A204.1 (cell line): Measurements from ENCODE around the gene FJX1.
"Not testable (repeated sequence)": the region's sequence is repeated elsewhere in the genome, so short reads cannot be mapped to it uniquely, and the experiment has no call there.

Source experiments
- FAIRE-seq: peaks from 2 replicates; lab custom pipeline; 2012; peaks lifted over from hg19 to GRCh38; lab: Jason Lieb, UNC

Gene FJX1

DNA sequence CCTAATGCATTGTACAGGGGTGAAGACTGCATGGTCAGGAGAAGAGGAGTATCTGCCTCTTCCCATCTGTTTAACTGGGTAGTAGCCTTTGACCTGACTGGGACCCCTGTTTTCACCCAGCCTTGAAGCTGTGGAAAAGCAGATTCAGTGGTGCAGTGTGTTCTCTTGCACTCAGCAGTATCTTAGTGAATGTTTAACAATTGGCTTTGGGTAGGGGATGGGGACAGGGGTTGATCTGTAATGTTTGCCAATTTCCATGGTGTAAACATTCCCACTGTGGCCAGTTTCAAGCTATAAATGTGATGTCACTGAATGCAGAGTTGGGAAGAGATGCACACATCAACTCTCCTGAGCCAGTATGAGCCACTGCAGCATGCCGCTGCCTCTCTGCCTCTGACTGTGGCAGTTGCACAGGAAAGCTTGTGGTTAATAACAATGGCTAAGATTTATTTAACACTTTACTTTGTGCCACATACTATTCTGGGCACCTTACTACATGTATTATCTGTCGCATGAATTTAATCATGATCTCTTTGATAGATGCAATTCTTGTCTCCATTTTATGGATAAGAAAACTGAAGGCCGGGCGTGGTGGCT lies 15.7 kb downstream of the FJX1 start:
- no peak for FAIRE-seq

DNA sequence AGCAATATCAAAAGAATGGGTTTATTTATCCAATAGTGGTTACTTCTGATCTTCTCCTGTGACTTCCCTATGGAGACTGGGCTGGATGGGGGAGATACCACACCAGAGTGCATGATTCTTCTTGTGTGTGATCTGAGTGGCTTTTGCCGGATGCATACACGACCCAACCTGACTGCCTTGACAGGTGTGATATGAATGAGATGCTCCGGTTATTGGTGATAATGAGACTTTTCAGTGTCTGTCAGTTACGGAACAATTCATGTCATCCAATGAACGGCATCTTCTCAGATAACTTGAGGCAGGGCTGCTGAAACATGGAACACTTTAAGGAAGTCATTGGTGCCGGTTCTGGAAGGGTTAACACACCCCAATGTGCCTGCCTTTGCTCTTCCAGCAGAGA lies 17.7 kb downstream of the FJX1 start:
- no peak for FAIRE-seq

DNA sequence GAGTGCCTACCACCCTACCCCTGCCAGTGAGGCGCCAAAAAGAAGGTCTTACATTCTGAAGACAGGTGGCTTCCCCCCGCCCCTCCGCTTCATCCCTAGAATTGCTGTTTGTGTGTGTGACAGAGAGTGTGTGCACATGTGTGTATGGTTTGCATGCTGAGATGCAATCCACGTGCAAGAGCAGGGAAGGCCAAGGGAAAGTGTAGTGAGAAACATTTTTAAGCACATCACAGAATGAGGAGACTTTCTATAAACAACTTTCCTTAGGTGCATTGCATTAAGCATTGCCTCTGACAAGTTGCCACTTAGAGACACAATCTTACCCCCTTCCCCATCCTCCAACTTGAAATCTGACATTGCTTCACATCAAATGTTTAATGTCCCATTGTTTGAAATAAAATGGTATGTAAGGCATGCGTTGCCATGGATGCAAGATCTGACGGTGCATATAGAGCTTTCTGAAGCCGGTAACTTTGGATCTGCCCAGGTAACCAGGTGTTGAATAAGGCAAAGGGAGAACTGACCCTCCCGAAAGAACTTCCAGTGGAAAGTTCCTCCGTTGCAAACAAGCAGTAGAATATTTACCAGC lies 21.4 kb downstream of the FJX1 start:
- FAIRE-seq = no peak

DNA sequence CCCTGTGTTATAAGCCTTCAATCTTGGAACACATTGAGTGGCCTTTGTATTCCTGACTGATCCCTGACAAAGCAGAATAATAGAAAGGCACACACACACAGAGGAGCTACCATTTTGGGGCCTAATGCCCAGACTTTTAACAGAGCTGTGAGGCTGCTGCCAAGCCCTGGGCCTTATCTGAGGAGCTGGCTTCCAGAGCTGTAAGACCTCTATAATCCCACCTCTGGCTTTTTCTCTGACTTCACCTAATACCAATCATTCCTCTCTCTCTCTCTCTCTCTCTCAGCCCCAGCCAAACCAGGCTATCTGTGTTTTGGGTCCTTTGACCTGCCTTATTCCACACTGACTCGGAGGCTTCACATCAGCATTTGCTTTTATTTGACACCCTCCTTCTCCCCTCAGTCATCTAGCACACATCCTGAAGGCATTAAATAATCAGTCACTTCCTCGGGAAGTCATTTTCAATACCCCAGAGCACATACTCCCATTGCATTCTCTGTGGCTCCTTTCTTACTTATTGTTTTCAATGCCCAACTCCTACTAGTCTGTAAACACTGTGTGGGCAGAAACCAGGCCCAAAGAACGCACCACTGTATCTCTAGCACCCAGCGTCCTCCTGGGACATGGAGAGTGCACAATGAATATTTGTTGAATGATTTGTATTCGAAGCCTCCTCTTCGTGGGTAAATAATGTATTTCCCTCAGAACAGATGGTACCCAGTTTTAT lies 23.1 kb downstream of the FJX1 start:
- FAIRE-seq = no peak

DNA sequence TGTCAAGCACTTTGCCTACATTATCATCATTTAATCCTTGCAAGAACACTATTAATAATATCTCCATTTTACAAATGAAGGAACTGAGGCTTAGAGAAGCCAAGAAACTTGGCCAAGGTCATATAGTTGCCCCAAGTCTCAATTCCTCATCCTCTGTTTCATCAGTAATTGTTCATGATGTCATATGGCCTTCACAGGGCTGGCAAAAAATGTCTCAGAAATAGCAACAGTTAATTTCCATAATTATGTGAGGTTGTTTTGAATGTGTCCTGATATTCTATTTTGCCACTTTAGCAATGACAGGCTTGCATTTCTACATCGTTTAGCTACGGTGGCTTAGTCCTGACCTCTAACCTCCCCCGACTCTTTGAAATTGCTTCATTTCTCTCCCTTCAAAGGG lies 23.7 kb downstream of the FJX1 start:
- FAIRE-seq = no peak

DNA sequence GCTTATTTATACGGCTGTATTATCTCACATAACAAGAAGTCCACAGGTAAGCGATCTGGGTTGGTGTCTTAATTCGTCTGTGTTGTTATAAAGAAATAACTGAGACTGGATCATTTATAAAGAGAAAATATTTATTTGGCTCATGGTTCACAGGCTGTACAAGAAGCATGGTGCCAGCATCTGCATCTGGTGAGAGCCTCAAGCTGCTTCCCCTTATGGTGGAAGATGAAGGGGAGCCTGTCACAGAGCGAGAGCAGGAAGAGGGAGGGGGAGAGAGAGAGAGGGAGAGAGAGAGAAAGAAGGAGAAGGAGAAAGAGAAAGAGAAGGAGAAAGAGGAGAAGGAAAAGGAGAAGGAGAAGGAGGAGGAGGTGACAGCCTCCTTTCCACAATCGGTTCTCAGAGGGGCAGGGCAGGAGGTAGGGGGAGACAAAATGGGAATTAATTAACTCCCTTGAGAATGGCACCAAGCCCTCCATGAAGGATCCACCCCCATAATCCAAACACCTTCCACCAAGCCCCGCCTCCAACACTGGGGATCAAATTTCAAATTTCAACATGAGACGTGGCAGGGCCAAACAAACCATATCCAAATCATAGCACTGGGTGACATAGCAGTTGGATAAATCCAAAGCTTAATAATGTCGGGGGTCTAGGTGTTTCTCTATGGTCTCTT lies 29.3 kb downstream of the FJX1 start:
- no peak for FAIRE-seq

DNA sequence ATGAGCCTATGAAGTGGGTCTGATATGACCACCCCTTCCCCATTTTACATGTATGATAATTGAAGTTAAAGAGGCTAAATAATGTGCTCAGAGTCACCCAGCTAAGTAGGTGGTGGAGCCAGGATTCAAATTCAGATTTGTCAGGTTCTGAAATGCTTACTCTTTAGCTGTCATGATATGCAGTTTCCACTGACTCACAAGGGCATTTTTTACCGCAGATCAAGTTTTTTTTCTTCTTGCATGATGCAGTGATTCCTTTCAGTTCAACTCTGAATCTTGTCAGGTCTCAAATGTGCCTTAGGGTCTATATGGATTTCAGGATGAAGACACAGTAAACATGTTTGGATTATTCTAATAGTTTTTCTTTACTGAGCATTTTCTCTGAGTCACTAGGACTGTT lies 31.7 kb downstream of the FJX1 start:
- no peak for FAIRE-seq

DNA sequence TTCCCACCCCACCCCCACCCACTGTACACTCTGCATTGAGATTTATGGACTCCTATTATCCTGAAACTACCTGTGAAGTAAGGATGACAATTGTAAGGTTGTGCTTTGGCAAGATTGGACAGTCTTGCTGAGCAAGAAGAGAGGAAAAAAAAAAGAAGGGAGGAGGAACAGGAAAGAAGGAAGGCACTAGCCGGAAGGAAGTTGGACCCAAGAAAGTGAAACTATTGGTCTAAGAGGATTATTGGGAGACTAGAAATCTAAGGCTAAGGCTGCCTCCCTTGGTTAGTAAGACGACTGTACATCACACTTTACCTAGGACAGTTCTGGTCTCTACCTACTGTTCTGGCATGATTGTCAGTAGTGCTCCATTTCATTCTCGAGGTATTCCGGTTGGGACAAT lies 32.2 kb downstream of the FJX1 start:
- no peak for FAIRE-seq

DNA sequence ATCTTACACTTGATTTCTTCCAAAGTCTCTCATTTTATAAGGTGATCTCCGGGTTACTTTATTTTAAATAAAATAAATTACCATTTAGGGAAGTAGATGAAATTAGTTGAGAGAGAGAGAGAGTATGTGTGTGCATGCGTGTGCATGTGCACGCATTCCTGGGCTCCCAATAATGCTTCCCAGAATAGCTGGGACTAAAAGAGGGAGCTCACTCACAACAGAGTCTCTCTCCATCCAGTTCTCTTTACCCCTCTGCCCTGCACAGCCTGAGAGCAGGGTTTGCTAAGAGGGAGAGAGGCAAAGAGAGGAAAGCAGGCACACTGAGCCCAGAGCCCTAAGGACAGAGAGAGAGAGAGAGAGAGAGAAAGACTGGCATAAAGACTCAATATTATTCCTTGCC lies 33.0 kb downstream of the FJX1 start:
- FAIRE-seq = no peak

DNA sequence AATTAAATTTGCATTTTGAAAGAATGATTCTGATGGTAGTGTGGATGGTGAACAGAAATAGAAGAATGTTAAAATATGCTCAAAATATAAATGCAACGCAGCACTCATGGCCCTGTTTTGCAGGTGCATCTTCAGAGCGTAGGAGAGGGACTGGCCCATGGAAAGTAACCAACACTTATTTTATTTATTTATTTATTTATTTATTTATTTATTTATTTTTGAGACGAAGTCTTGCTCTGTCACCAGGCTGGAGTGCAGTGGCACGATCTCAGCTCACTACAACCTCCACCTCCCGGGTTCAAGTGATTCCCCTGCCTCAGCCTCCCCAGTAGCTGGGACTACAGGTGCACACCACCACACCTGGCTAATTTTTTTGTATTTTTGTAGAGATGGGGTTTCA lies 34.5 kb downstream of the FJX1 start:
- FAIRE-seq = not testable (repeated sequence)

DNA sequence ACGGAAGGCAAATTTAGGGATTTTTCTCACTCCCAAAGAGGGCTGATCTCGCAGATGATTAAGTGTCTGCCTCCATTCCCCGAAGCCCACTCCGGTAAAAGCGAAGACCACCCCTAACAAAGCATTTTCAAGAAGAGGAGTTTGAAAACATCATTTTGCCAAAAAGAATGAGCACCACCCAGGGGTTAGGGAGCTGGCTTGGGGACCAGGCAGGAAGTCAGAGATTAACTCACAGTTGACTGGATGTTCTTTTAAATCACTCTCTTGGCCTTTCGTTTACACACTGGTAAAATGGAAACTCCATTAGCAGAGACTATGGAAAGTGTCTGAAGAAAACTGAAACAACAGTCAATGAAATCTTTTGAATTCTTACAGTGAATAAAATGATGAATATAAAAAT lies 36.5 kb downstream of the FJX1 start:
- peak; percentile 29 for FAIRE-seq

DNA sequence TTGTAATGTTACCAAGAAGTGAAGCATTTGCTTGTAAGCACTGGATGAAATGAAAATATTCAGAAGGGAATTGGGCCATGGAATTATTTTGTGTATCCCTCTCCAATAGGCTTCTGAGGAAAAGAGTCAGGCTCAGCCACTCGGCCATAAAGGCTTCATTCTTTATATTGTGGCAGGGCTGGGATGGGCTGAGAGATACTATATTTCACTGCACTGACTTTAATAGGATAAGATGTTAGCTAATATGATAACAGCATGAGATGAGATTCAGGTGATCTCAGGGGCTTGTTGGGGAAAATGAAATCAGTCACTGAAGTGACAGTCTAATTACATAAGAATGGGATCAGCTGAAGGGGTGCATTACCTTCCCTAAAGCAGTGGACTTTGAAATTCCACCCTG lies 37.0 kb downstream of the FJX1 start:
- no peak for FAIRE-seq

DNA sequence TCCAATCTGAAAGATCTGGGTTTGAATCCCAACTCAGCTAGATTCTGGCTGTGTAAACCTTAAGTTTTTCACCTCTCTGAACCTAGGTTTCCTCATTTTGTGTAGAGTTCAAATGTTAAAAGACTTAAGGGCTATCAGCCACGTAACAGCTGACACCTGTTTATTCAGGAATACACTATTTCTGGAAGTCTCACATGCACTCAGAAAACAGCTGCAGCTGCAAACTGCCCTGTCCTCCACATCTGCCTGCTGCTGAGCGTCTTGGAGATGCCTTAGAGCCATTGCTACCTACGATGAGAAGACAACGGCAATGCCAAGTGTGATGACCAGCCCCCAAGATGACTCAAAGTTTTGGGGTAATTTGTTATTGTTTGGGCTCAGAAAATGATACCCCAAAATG lies 37.6 kb downstream of the FJX1 start:
- FAIRE-seq = no peak

DNA sequence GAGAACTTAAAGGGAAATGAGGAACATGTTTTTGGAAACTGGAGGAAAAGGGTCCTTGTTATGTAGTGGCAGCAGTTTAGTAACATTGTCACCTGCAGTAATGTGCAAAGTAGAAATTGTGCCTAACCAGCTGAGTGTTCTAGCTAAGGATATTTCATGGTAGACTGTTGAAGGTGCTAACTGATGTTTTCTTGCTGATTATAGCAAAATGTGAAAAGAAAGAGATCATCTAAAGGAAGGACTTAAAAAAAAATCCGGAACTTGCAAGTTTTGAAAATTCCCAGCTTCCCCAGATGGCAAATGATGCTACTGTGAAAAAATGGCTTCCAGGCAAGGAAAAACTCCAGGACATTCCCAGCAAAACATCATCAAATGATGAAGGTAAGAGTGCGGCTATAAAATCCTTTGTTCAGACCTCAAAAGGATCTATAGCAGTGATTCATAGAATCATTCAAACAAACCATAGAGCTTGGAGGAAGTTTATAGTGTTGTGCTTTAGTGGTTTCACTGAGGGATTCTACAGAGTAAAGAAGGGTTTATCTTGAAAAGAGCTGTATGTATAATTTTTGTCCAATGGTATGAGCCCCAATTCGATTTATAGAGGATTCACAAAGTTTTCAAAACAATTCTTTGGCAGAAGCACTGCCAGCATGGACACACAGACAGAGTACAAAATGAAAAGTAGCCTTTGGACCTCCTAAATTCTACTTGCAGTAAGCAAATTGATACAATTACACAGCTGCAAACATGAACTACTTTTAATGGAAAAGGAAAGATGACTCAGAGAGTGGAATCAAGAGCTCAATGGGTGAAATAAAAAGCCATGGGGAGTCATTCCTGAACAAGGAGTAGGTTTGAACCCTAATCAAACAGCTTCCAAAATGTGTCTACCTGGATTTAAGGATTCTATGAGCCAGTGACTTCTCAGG lies 40.0 kb downstream of the FJX1 start:
- FAIRE-seq = no peak

DNA sequence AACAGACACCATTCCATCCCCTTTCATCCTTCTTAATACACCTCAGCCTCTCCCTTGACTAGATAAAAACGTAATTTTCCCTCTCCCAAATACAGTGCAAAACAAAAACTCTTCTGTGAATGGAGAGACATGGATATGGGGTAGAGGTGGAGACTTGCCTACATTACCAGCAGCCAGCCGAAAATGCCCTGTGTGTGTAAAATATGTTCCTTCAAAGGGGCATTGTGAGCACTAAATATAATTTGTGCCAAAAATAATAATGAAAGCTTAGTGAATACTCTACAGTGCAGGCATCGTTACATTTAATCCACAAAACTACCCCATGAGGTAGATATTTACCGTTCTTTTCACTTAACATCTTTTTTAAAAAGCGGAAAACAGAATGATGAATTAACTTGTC lies 43.3 kb downstream of the FJX1 start:
- peak; percentile 79 for FAIRE-seq

DNA sequence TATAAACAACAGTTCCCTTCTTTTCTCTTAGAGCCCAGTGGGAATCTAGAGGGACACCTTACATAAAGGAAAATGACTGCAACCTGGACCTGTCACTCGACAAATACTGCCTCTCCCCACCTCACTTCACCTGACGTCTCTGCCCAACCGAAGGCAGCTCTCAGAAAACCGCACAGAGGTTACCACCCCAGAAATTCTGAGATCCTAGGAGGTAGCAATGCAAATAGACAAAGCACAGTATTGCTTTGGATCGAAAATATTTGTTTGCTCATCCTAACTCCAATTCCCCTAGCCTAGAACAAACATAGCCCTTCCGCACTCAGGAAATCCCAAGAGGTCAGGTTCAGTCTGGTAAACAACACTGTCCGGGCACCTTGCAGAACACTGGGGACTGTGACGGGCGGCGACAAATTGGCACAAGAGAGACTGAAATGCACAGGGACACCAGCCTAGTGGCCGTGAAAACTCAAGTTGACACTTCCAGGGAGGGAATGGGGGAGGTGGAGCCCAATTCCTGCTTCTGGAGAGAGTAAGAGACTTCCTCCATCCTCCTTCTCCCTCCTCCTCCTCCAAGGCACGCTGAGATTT lies 43.9 kb downstream of the FJX1 start:
- FAIRE-seq = no peak

DNA sequence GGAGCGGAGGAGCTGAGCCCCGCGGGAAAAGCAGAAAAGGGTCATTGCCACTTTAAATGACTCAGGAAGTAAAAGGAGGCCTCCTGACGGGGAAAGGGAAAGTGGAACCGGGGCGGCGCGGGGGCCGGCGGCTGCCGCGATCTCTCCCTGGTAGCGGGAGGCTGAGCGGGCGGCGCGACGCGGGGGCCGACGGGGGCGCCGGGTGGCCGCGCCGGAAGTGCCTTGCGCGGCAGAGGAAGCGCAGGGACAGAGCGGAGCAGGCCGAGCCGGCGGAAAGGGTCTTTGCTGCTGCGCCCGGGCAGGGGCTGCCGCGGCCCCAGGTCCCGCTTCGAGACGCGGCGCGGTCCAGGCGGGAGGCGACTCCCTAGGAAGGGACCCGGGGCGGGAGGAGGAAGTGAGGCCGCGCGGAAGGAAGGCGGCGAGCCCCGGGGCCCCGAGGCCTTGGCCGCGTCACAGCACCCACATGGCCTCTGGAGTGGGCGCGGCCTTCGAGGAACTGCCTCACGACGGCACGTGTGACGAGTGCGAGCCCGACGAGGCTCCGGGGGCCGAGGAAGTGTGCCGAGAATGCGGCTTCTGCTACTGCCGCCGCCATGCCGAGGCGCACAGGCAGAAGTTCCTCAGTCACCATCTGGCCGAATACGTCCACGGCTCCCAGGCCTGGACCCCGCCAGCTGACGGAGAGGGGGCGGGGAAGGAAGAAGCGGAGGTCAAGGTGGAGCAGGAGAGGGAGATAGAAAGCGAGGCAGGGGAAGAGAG lies 44.6 kb downstream of the FJX1 start, which contains the start of gene TRIM44:
Gene TRIM44 (plus strand): TSS at position 127 of the 759 bp plus-strand sequence. CDS start 337 bp downstream, at position 464.
- no peak for FAIRE-seq

DNA sequence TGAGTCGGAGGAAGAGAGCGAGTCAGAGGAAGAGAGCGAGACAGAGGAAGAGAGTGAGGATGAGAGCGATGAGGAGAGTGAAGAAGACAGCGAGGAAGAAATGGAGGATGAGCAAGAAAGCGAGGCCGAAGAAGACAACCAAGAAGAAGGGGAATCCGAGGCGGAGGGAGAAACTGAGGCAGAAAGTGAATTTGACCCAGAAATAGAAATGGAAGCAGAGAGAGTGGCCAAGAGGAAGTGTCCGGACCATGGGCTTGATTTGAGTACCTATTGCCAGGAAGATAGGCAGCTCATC lies 45.1 kb downstream of the FJX1 start:
- FAIRE-seq = no peak

DNA sequence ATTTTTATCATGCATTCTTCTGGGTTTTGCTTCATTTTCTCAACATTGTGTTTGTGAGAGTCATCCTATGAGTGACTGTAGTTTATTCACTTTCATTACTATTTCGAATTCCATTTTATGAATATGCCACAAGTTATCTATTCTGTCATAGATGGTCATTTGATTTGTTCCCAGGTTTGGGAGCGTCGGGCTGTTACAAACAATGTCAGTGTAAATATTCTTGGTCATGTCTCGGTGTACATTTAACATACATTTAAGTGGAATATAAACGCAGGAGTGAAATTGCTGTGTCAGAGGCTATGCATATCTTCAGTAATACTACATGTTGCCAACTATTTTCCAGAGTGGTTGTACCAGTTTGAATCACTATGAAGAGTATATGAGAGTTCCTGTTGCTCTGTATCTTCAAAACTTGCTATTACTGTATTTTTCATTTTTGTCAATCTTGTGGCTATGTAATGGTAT lies 46.7 kb downstream of the FJX1 start:
- no peak for FAIRE-seq

DNA sequence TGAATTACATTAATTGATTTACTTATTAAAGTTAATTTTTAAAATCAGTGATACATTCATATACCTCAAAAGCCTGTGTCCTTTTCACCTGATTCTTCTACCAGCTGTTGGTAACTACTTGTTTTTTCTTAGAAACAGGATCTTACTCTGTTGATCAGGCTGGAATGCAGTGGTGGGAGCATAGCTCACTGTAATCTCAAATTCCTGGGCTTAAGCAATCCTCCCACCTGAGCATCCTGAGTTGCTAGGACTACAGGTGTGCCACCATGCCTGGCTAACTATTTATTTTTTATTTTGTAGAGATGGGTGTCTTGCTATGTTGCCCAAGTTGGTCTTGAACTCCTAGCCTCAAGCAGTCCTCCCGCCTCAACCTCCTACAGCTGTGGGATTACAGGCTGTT lies 49.0 kb downstream of the FJX1 start:
- FAIRE-seq = no peak

DNA sequence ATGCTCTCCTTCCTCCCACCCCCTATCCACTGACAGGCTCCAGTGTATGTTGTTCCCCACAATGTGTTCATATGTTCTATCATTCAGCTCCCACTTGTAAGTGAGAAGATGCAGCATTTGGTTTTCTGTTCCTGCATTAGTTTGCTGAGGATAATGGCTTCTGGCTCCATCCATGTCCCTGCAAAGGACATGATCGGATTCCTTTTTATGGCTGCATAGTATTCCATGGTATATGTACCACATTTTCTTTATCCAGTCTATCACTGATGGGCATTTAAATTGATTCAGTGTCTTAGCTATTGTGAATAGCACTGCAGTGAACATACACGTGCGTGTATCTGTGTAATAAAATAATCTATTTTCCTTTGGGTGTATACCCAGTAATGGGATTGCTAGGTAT lies 50.1 kb downstream of the FJX1 start:
- FAIRE-seq = not testable (repeated sequence)
